Omental fat pad (tissue), 4 donors: ENCODE data around the gene STAG1. TPM values are rescaled to one million over a fixed set of nuclear protein-coding genes. Genes with fewer than 3 reads are reported as not detected.

Experiments used
- ATAC-seq: fragments of 150-250 bp; one replicate; pipeline ENCODE4 v1.9.1; 2016; ENCODE audit warnings: mild to moderate bottlenecking, moderate library complexity; ENCODE audit not compliant: low FRiP score
- DNase-seq: peaks from one replicate; pipeline ENCODE4 v3.0.0-alpha.2; 2019; ENCODE audit warnings: low spot score
- CTCF ChIP-seq, 3 donors: fragments of 450-650 bp; IDR thresholded peaks; one replicate each; pipeline ENCODE4 v1.5.1; 2016 to 2017; ENCODE audit warnings: antibody characterized with exemption in 3 of 3, mild to moderate bottlenecking in 3 of 3, moderate library complexity in 2 of 3
- total RNA-seq, 4 donors: library from RNA; depleted of rRNA; stranded (reverse); fragments of >200 nt; gene quantifications; one replicate each; pipeline ENCODE4 v1.1.0, GENCODE V29; 2016

The STAG1 gene
- total RNA-seq, 4 donors from 2014 or later = 37.6 to 57.5 (median 41.6) TPM

GRCh38 chr3:136414476-136414875 is 337.7 kb downstream of the STAG1 start:
- no peak for ATAC-seq
- DNase-seq = no peak
- no peak for TF ChIP-seq CTCF (IDR thresholded peaks at IDR 0.05)

DNA sequence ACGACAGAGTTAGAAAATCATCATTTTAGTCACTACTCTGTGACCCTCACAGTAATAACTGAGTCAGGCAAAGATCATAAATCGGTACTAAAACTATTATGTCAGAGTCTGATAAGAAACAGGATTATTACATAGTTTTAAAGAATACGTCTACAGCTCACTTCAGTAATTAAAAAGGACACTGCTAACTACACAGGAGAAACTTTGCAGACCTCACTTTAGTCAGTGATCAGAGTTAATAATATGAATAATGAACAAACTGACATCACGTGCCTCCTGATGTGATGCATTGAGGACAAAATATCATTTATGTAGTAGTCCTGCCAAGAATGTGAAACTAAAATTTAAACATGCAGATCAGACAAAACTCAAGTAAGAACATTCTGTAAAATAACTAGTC is 339.9 kb downstream of the STAG1 start:
- TF ChIP-seq CTCF (IDR thresholded peaks at IDR 0.05) = no peak

DNA sequence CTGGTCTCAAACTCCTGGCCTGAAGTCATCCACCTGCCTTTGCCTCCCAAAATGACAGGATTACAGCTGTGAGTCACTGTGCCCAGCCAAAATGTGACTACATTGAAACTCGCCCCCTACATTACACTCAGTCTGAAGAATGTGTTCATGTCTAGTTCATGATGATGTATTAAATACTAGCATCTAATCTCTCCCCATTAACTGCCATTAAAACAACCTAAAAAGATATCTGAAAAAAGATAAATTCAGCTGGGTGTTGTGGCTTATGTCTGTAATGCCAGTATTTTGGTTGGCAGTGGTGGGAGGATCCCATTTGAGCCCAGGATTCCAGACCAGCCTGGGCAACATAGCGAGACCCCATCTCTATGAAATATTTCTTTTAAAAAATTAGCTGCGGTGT is 342.6 kb downstream of the STAG1 start:
- ATAC-seq (no peak), DNase-seq (no peak)
- TF ChIP-seq CTCF (IDR thresholded peaks at IDR 0.05) = no peak

More for the DNA sequence above, 339.9 kb downstream of the STAG1 start:
- no peak for DNase-seq
- no peak for ATAC-seq

DNA sequence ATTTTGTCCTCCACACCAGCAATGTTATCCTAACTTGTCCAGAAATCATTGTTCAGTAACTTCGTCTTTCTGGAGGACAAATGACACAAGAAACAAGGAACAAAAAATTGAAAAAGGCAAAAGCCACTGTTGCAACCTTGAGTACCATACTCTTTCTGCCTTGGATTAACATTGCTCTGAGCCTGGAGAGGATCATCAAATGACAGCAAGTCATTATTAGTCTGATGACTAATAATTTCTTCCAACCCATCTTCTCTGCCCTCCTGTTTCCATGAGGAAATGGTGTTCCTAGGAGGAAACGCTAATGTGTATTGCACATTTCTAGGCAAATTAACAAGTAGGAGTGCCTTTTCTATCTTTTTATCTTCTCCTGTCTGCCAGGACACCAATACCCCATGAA is 348.1 kb downstream of the STAG1 start:
- no peak for ATAC-seq
- TF ChIP-seq CTCF (IDR thresholded peaks at IDR 0.05) = no peak
- no peak for DNase-seq

GRCh38 chr3:136396916-136397315 is 355.3 kb downstream of the STAG1 start:
- no peak for ATAC-seq
- TF ChIP-seq CTCF (IDR thresholded peaks at IDR 0.05) = no peak

DNA sequence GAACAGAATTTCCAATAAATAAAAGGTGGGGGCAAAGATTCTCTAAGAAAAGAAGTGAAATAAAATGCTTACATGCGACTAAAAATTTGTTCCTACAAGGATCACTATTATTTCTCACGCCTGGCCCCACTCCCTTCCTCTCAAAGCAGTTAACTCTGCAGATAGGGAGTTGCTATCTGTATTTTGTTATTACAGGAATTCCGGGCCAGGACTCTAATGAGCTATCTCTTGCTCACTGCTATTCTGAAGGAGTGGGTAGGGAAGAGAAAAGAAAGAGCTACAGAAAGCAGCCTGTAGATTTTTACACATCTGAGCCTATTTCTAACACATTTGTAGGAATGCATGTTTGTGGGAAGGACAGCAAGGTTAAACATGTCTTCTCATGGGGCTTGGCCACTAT is 361.6 kb downstream of the STAG1 start:
- DNase-seq = no peak
- ATAC-seq = no peak
- TF ChIP-seq CTCF (IDR thresholded peaks at IDR 0.05) = no peak

More at GRCh38 chr3:136396916-136397315, 355.3 kb downstream of the STAG1 start:
- DNase-seq = no peak

- DNase-seq (no peak), ATAC-seq (no peak)
- TF ChIP-seq CTCF (IDR thresholded peaks at IDR 0.05) = no peak
Observed at GRCh38 chr3:136387031-136387430, 365.1 kb downstream of the STAG1 start.
